ENCODE data around the gene TGFA.

GRCh38 chr2:70433315-70433714 is 120.3 kb downstream of the TGFA start:
- TF ChIP-seq CTCF (IDR thresholded peaks at IDR 0.05) = no peak
- TF ChIP-seq TCF7L2 (IDR thresholded peaks at IDR 0.05; ENCODE audit: low read depth, low read length) = no peak
